IPS-NIHi7 (cell line): ENCODE measurements around the gene LMAN1L.

Experiments
- DNase-seq: peaks from one replicate; pipeline ENCODE4 v3.0.0; 2012; ENCODE audit warnings: mixed read lengths; ENCODE audit errors: extremely low spot score

The LMAN1L gene

DNA sequence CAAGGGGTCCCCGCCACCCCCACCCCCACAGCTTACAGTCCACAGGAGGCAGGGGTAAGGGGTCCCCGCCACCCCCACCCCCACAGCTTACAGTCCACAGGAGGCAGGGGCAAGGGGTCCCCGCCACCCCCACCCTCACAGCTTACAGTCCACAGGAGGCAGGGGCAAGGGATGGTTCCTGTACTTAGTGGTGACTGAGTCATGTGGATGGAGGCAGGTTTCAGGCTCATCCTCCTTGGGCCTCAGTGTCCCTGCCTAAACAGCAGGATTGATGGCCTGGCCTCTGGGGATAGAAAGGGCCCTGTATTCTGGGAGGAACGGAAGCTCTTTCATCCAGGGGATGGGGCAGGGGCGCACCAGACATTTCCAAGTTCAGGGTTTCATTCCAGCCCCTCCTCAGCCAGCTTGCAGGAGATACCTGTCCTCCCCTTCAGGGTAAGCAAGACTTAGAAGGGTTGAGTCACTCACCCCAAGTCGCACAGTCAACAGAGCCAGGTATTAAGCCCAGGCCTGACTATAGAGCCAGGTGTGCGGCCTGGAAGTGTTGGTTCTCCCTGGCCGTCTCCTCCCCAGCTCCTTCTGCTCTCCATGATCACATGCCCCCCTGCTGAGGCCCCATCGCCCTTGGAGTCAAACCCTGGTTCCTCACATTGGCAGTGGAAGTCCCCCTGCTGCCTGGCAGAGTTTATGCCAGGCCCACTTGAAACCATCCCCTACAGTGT, 18.2 kb upstream of the LMAN1L start:
- no peak for DNase-seq

DNA sequence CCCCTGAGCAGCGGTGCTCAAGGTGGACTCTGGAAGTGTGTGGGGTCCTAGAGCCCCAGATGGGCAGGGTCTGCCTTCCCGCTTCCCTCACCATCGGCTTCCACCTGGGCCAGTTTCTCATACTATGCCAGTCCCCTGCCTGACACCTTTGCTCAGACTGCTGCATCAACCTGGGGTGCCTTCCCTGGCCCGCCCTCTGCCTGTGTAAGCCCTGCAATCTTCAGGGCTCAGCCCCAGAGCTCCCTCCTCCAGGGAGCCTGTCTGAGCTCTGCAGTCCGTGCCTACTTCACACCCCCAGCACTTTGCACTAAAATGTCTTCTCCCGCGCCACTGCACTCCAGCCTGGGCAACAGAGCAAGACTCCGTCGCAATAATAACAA, 17.7 kb upstream of the LMAN1L start:
- DNase-seq, result no peak

DNA sequence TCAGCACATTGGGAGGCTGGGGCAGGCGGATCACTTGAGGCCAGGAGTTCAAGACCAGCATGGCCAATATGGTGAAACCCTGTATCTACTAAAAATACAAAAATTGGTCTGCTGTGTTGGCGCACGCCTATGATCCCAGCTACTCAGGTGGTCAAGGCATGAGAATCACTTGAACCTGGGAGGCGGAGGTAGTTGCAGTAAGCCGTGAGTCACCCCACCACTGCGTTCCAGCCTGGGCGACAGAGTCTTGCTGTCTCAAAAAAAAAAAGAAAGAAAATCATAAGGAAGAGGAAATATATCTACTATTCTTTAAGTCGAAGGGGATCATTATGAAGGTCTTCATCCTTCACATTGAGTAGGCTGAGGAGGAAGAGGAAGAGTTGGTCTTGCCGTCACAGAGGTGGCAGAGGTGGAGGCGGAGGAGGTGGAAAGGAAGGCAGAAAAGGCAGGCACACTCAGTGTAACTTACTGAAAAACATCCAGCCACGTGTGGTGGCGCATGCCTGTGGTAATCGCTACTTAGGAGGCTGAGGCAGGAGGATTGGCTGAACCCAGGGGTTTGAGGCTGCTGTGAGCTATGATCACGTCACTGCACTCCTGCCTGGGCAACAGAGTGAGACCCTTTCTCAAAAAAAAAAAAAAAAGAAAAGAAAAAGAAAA, 16.5 kb upstream of the LMAN1L start:
- no peak for DNase-seq

DNA sequence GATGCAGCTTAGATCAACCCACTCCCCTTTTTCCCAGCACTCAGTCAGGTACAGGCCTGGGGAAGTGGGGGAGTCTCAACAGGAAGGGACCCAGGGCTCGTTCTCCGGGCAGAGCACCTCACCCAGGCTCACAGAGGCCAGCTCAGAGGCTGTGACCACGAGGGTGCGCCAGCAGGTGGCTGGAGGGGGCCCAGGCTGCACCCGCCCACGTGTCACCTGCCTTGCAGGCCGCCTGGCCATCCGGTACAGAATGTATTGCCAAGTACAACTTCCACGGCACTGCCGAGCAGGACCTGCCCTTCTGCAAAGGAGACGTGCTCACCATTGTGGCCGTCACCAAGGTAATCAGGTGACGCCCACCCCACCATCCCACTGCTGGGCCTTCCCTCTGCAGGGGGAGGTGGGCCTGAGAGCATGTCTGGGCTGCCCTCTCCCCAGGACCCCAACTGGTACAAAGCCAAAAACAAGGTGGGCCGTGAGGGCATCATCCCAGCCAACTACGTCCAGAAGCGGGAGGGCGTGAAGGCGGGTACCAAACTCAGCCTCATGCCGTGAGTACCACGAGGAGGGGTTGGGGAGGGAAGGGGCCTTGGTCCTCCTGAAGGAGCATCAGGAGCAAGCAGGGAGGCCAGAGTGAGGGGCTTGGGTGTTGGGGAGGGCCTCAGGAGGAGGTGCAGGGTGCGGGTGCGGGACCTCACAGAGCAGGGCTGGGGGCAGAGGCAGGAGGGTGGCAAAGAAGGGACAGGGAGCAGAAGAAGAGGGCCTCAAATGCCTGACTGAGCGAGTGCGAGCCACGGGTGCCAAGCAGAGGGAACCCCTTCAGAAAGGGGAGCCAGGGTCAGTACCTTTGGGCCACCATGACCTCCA, 14.0 kb upstream of the LMAN1L start:
- no peak for DNase-seq

DNA sequence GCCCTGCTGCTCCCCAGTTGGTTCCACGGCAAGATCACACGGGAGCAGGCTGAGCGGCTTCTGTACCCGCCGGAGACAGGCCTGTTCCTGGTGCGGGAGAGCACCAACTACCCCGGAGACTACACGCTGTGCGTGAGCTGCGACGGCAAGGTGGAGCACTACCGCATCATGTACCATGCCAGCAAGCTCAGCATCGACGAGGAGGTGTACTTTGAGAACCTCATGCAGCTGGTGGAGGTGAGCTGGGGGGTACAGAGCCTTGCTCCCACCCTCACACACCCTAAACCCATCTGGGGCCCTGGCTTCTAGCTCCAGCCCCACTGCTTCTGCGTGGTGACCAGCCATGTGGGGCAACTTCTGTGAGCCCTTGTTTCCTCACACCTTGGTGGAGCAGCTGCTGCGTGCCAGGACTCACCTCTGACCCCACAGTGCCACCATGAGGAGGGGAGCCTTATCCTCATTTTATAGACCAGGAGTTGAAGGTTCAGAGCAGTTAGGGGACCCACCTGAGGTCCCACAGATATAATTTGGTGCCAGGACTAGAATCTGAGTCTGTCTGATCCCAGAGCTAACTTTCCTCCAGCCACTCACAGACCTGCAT, 13.3 kb upstream of the LMAN1L start:
- DNase-seq, result no peak

DNA sequence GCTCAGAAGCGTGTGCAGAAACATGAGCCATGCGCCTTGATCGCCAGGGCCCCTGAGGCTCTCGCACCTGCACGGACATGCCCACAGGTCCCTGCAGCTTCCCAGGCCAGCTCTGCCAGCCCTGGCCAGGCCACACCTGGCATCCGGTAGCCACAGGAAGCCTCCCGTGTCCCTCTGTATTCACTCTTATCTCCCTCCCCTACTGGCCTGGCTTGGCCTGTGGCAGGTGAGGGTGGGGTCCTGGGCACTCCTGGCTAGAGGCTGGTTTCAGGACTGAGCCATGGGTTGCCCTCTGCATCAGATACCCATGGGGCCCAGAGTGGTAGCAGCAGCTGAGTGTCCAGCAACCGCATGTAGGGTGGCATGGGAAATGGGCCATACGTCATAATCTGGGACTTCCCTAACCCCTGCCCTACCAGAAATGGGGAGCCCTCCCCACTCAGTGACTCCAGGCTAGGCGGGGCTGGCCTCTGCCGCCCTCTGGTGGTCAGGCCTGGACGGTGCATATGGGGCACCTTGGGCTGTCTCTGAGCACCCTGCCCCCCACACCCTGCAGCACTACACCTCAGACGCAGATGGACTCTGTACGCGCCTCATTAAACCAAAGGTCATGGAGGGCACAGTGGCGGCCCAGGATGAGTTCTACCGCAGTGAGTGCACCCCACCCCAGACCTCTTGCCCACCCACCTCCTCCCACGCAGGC, 12.6 kb upstream of the LMAN1L start:
- peak; percentile 95 for DNase-seq

DNA sequence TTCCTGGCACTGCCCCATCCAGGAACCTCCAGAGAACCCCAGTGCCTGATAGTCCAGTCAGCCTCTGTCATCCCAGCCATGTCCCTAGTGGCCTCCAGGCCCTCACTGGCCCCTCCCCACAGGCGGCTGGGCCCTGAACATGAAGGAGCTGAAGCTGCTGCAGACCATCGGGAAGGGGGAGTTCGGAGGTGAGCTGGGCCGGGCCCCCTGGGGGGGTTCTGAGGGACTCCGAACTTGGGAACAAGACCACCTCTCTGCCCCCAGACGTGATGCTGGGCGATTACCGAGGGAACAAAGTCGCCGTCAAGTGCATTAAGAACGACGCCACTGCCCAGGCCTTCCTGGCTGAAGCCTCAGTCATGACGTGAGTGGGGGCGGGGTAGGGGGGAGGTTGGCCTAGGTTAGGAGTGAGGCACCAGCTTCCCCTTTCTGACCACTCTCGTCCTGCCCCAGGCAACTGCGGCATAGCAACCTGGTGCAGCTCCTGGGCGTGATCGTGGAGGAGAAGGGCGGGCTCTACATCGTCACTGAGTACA, 12.0 kb upstream of the LMAN1L start:
- DNase-seq, result no peak

DNA sequence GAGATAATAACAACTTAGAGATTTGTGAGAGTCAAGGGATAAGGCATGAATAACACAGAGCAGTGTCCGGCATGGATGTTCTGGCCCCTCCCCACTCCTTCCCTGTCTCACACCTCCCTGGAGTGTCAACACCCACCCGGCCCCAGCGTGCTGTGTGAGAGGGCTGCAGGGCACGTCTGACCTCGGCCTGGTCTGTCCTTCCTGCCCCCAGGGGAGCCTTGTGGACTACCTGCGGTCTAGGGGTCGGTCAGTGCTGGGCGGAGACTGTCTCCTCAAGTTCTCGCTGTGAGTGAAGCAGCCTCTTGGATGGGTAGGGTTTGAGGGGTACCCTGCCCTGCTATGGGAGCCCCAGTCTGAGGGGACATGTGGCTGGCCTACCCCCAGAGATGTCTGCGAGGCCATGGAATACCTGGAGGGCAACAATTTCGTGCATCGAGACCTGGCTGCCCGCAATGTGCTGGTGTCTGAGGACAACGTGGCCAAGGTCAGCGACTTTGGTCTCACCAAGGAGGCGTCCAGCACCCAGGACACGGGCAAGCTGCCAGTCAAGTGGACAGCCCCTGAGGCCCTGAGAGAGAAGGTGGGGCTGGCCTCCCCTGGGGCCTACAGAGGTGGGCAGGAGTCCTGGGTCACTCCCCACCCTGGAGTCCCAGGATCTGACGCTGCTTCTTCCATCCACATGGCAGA, 11.2 kb upstream of the LMAN1L start:
- no peak for DNase-seq

DNA sequence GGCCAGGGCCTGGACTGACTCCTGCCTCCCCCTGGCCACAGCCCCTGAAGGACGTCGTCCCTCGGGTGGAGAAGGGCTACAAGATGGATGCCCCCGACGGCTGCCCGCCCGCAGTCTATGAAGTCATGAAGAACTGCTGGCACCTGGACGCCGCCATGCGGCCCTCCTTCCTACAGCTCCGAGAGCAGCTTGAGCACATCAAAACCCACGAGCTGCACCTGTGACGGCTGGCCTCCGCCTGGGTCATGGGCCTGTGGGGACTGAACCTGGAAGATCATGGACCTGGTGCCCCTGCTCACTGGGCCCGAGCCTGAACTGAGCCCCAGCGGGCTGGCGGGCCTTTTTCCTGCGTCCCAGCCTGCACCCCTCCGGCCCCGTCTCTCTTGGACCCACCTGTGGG, 10.3 kb upstream of the LMAN1L start:
- no peak for DNase-seq

DNA sequence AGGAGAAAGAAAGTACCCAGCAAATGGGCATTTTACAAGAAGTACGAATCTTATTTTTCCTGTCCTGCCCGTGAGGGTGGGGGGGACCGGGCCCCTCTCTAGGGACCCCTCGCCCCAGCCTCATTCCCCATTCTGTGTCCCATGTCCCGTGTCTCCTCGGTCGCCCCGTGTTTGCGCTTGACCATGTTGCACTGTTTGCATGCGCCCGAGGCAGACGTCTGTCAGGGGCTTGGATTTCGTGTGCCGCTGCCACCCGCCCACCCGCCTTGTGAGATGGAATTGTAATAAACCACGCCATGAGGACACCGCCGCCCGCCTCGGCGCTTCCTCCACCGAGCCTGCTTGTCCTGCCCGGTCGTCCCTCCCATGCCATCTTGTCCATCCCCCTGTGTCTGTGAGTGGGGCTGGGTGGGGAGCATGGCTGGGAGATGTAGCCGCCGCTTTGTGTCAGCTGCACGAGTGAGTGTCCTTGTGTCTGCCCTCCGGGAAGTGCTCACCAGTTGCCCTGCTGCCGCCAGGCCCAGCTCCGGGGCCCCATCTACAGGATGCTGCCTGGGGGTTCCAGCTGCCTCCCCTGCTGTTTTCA, 9.7 kb upstream of the LMAN1L start:
- no peak for DNase-seq

DNA sequence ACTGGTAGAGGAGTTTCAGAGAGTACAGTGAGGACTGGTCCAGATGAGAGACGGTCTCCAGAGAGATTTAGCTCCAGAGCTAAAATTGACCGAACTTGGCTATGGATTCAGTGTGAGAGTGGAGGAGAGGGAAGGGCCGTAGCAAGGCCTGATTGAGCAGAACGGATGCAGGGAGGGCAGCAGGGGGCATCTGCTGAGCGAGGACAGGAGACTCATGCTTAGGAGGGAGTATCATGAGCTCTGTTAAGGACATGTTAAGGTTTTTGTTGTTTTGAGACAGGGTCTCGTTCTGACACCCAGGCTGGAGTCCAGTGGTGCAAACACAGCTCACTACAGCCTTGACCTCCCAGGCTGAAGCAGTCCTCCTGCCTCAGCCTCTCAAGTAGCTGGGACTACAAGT, 7.7 kb upstream of the LMAN1L start:
- no peak for DNase-seq

DNA sequence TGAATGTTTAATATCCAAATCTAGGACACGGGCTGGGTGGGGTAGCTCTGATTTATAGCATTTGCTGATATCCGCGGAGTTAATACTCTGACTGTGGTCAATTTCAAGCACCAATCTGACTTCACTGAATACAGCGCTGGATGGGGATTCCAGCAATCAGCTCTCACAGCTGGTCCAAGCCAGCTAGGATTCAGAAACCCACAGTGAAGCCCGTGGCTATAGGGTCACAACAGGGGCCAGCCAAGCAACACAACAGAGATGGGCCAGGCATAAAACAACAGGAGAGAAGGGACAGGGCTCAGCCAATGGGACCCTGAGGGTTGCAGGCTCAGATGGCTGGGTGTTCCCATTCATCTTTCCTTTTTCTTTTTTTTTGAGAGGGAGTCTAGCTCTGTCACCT, 5.4 kb upstream of the LMAN1L start:
- DNase-seq, result no peak

DNA sequence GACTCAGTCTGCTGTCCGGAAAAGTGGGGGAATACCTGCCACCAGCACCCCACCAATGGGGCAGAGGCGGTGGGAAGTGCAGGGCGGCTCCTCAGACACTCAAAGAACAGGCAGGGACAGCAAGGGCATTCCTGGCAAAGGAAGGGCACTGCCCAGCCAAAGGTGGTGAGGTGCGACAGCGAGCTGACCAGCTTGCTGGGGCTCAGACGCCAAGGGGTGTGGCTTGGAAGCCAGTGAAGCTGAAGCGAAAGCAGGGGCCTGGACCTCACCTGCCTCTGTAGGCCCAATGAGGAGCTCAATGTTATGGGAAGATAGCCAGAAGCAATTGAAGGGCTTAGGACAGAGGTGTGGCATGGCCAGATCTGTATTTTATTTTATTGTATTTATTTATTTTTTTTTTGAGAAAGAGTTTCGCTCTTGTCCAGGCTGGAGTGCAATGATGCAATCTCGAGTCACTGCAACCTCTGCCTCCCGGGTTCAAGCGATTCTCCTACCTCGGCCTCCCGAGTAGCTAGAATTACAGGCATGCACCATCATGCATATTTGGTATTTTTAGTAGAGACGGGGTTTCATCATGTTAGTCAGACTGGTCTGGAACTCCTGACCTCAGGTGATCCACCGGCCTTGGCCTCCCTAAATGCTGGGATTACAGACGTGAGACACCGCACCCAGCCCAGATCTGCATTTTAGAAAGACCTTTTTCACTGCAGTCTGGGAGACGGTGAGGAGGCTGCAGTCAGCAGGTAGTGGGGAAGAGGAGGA, 4.4 kb upstream of the LMAN1L start:
- no peak for DNase-seq

DNA sequence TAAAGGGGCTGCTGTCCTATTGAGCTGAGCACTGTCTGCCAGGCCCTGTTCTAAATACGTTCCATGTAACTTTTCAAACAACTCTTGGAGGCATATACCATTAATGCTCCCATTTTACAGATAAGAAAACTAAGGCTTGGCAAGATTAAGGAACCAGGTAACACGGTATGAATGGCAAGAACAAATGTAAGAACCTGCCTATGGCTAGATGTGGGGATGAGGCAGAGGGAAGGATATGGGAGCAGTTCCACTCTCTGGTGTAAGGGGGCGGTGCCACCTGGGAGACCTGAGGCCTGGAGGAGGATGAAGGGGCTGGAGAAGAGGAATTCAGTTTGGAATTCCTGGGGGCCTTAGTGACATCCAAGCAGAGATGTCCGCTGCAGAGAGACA, 3.8 kb upstream of the LMAN1L start:
- peak; percentile 62 for DNase-seq

DNA sequence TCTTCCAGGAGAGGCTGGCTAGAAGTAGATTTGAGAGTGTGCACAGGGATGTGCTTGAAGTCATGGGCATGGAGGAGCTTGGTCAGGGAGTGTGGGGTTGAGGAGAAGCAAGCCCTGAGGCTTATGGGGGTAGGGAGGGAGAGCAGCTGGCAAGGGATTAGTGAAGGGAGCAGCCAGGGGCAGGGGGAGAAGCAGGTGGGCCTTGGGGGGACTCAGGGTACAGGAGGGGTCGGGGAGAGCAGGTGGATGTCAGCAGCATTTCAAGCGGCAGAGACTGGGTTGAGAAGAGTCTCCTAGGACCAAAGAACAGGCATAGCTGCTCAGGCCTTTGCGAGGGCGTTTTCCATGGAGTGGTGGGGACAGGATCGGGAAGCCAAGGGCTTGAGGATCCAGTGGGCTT, 3.4 kb upstream of the LMAN1L start:
- no peak for DNase-seq

DNA sequence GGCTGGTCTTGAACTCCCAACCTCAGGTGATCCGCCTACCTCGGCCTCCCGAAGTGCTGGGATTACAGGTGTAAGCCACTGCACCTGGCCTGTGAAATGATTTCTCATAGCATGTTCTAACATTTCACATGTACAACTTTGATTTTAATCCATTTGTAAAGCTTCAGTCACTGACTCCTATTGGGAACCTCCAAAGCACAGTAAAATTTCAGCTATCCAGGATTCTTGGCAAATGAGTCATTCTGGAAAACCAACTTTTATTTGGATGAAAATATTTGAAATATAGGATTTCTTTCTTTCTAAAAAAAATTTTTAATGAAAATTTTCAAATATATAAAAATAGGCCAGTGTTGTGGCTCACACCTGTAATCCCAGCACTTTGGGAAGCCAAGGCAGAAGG, 2.7 kb upstream of the LMAN1L start:
- no peak for DNase-seq

DNA sequence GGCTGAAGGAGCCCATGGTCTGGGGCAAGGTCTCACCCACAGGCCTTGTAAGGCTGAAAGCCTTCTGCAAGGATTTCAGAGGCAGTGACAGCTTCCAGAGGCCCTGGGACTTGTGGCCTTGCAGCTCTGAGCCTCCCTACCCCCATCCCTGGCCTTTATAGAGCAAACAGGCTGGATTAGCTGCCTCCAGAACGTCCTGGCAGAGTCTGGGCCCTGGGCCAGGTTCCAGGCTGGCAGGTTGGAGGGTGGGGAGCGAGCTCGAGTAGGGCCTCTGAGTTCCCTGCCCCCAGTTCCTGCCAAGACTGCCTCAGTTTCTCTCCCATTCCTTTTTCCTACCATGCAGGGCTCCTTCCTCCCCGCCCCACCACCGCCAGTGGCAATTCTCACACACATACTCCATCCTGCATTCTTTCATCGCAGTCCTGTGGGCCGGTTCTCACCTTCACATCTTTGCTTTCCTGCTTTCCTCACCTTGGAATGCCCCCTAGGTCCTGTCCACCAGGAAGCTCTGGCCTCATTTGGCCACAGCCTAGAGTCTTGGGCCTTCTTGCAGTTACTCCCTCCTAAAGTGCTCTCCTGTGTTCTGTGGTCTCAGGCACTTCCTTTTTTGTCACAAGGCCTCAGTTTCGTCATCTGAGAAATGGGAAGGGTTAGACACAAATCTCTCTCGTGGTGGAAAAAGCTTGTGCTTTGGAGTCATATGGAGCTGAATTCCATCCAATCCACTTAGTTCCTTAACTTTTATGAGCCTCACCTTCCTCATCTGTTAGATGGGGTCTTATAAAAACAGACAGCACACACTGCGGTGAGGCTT, 2.7 kb downstream of the LMAN1L start:
- no peak for DNase-seq

DNA sequence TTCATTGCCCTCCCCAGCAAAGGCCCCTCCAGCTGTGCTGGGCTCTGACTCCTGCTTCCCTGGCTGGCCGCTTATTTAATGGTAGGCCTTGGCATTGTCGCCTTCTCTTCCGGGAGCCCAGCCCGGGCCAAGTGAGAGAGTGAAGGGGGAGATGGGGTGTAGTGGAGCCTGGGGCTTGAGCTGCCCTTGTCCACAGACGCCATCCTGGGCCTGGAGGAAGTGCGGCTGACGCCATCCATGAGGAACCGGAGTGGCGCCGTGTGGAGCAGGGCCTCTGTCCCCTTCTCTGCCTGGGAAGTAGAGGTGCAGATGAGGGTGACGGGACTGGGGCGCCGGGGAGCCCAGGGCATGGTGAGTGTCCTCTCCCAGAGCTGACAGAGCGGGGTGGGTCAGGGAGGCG, 3.3 kb downstream of the LMAN1L start:
- no peak for DNase-seq
